ENCODE results near the gene EMC10.

- no peak for TF ChIP-seq POLR2AphosphoS5 (IDR thresholded peaks at IDR 0.05; ENCODE audit: low read depth, low read length)
- TF ChIP-seq REST (IDR thresholded peaks at IDR 0.05; ENCODE audit: insufficient read depth in 1 of 2, low read depth in 2 of 2, low read length in 2 of 2), result no peak
- TF ChIP-seq TAF1 (IDR thresholded peaks at IDR 0.05; ENCODE audit: borderline replicate concordance, insufficient read depth, low read length), result no peak
- no peak for TF ChIP-seq FOXP2 (optimal IDR thresholded peaks at IDR 0.05; ENCODE audit: borderline replicate concordance, extremely low read depth, extremely low read length, insufficient read depth)
- no peak for TF ChIP-seq SIN3A (IDR thresholded peaks at IDR 0.05; ENCODE audit: borderline replicate concordance, insufficient read depth, low read length)
These were observed 1.2 kb upstream of the EMC10 start for GRCh38 chr19:50475101-50475568.
